Epithelial cell of esophagus (primary cell): ENCODE results near the gene TAAR6.
"Not testable (repeated sequence)": the region's sequence is repeated elsewhere in the genome, so short reads cannot be mapped to it uniquely, and the experiment has no call there.

Experiments
- DNase-seq: peaks from one replicate; pipeline ENCODE4 v3.0.0; 2010; ENCODE audit warnings: low read depth
- H3K4me3 ChIP-seq: 2 replicates; pipeline ENCODE4 v1.5.1; 2011; ENCODE audit warnings: mild to moderate bottlenecking, low read length, control low read depth
- TF ChIP-seq, protein P1 (sequence below): IDR thresholded peaks from 2 replicates; pipeline ENCODE4 v1.5.1; 2011; ENCODE audit warnings: low read depth, mild to moderate bottlenecking, low read length, control low read depth, inconsistent platforms; ENCODE audit not compliant: insufficient read depth; ENCODE audit errors: missing control alignments

TAAR6 gene

DNA sequence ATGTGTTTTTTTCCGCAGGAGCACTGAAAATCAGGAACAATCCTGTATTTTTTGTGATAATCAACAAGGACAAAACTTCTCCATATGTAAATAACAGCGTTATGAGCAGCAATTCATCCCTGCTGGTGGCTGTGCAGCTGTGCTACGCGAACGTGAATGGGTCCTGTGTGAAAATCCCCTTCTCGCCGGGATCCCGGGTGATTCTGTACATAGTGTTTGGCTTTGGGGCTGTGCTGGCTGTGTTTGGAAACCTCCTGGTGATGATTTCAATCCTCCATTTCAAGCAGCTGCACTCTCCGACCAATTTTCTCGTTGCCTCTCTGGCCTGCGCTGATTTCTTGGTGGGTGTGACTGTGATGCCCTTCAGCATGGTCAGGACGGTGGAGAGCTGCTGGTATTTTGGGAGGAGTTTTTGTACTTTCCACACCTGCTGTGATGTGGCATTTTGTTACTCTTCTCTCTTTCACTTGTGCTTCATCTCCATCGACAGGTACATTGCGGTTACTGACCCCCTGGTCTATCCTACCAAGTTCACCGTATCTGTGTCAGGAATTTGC lies at the start of gene TAAR6:
Gene TAAR6 (plus strand): TSS at position 102 of the 557 bp plus-strand sequence. CDS start 0 bp downstream, at position 102.
- H3K4me3 ChIP-seq = no peak within 1 kb of the TSS
- TF ChIP-seq, protein P1, sequence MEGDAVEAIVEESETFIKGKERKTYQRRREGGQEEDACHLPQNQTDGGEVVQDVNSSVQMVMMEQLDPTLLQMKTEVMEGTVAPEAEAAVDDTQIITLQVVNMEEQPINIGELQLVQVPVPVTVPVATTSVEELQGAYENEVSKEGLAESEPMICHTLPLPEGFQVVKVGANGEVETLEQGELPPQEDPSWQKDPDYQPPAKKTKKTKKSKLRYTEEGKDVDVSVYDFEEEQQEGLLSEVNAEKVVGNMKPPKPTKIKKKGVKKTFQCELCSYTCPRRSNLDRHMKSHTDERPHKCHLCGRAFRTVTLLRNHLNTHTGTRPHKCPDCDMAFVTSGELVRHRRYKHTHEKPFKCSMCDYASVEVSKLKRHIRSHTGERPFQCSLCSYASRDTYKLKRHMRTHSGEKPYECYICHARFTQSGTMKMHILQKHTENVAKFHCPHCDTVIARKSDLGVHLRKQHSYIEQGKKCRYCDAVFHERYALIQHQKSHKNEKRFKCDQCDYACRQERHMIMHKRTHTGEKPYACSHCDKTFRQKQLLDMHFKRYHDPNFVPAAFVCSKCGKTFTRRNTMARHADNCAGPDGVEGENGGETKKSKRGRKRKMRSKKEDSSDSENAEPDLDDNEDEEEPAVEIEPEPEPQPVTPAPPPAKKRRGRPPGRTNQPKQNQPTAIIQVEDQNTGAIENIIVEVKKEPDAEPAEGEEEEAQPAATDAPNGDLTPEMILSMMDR = no peak
- no peak for DNase-seq

DNA sequence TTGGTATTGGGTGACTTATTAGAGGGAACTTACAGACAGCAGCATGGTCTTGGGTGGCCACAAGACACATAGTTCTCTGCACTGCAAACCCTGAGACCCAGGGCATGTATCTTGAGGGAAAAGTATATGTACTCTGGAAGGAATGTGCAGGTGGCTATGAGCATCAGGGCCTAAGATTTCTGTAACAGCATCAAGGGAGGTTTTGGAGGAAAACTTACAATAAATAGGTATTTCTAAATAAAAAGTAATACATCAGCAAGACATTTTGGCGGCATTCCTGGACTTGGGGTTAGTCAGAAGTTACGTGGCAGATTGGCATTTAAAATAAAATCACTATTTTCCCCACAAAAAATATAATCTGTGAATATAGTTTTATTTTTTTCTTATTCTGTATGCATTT lies 49.2 kb upstream of the TAAR6 start:
- no peak overlapping the region for H3K4me3 ChIP-seq
- TF ChIP-seq, protein P1 = no peak
- DNase-seq = no peak

GRCh38 chr6:132524646-132525045 lies 45.5 kb upstream of the TAAR6 start:
- H3K4me3 ChIP-seq = no peak overlapping the region
- TF ChIP-seq, protein P1 = no peak
- no peak for DNase-seq

DNA sequence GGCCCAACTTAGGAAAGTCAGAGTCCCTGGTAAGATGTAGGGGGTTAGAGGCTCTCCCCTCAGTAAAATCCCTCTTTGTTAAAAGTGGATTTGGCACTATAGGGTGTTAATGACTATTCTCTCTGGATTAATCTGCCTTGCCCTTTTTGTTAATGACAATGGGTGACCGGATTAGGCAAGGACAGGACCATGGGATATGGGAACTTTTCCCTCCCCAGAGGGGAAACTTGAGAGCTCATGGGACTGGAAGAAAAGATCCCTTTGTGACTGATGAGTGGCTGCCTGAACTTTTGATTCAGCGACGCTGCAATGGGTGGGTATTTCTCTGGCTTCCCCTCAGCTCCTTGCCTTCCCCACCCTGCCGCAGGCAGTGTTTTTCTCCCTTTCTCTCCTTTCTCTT lies 44.3 kb upstream of the TAAR6 start:
- no peak overlapping the region for H3K4me3 ChIP-seq
- DNase-seq = no peak
- TF ChIP-seq, protein P1 = no peak

DNA sequence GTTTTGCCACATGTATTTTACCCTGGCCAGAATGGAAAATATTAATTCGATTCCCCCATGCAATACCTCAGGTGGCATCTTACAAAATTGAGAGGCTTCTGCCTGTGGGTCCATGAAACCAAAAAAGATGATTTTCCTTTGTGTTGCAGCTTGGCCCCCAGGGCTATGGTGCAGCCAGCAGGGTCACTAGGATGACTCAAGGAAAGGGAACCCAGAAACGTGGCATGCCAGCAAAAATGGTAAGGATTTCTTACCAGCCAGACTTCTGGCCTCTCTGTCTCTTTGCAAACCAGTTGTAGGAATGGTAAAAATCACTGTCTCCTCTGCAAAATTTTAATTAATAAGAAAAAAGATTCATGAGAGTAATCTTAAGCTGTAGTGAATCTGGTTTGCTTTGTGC lies 43.7 kb upstream of the TAAR6 start:
- no peak overlapping the region for H3K4me3 ChIP-seq
- TF ChIP-seq, protein P1 = no peak
- no peak for DNase-seq

GRCh38 chr6:132527791-132528190 lies 42.3 kb upstream of the TAAR6 start:
- H3K4me3 ChIP-seq = no peak overlapping the region
- DNase-seq = peak; percentile 48
- TF ChIP-seq, protein P1 = no peak

- H3K4me3 ChIP-seq = peak overlapping the region; percentile 26
- TF ChIP-seq, protein P1 = peak; percentile 72
- peak; percentile 77 for DNase-seq
These were observed 39.7 kb upstream of the TAAR6 start for GRCh38 chr6:132530293-132530974.

DNA sequence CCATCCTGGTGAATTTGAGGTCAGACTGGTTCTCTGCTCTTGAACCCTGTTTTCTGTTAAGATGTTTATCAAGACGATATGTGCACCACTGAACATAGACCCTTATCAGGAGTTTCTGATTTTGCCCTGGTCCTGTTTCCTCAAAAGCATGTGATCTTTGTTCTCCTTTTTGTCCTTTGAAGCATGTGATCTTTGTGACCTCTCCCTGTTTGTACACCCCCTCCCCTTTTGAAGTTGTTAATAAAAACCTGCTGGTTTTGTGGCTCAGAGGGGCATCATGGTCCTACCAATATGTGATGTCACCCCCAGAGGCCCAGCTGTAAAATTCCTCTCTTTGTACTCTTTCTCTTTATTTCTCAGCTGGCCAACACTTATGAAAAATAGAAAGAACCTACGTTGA lies 35.6 kb upstream of the TAAR6 start:
- DNase-seq, H3K4me3 ChIP-seq: not testable (repeated sequence)
